Loucy (cell line): Measurements from ENCODE around the gene ITIH3.

Source experiments
- H2AFZ ChIP-seq: fragments of 200-600 bp; sonication (generic); 2 replicates; pipeline ENCODE4 v1.6.0; 2016; ENCODE audit warnings: antibody characterized with exemption, mild to moderate bottlenecking, low read length, moderate library complexity
- H3F3A ChIP-seq: fragments of 200-600 bp; 2 replicates; pipeline ENCODE4 v1.6.0; 2016; ENCODE audit warnings: antibody characterized with exemption, low read depth, mild to moderate bottlenecking
- H3K27me3 ChIP-seq: fragments of 200-600 bp; sonication (generic); 2 replicates; pipeline ENCODE4 v1.6.1; 2014; ENCODE audit warnings: low read length, mild to moderate bottlenecking; ENCODE audit not compliant: insufficient read depth, poor library complexity, severe bottlenecking
- H3K36me3 ChIP-seq: fragments of 200-600 bp; sonication (generic); 2 replicates; pipeline ENCODE4 v1.6.1; 2016; ENCODE audit warnings: low read length; ENCODE audit not compliant: insufficient read depth
- H3K4me1 ChIP-seq: fragments of 200-600 bp; sonication (generic); 2 replicates; pipeline ENCODE4 v1.5.1; 2014; ENCODE audit warnings: low read length, mild to moderate bottlenecking; ENCODE audit not compliant: insufficient read depth, poor library complexity, severe bottlenecking
- H3K4me2 ChIP-seq: fragments of 200-600 bp; sonication (generic); 2 replicates; pipeline ENCODE4 v1.6.0; 2014; ENCODE audit warnings: antibody characterized with exemption, low read length, low read depth, mild to moderate bottlenecking; ENCODE audit not compliant: poor library complexity, severe bottlenecking
- H3K4me3 ChIP-seq: fragments of 200-600 bp; sonication (generic); 2 replicates; pipeline ENCODE4 v1.5.1; 2014; ENCODE audit warnings: low read length, mild to moderate bottlenecking, mixed read lengths; ENCODE audit not compliant: poor library complexity, severe bottlenecking
- H3K79me2 ChIP-seq: fragments of 200-600 bp; sonication (generic); 2 replicates; pipeline ENCODE4 v1.6.1; 2014; ENCODE audit warnings: low read length; ENCODE audit not compliant: insufficient read depth
- H3K9ac ChIP-seq: fragments of 200-600 bp; sonication (generic); 2 replicates; pipeline ENCODE4 v1.6.0; 2014; ENCODE audit warnings: mild to moderate bottlenecking, low read depth, low read length, moderate library complexity; ENCODE audit not compliant: poor library complexity, severe bottlenecking
- H3K9me2 ChIP-seq: fragments of 200-600 bp; sonication (generic); replicated peaks from 2 replicates; pipeline ENCODE4 v1.6.1; 2016; ENCODE audit warnings: low read depth, low read length, mixed read lengths
- H3K9me3 ChIP-seq: fragments of 200-600 bp; sonication (generic); 2 replicates; pipeline ENCODE4 v1.6.1; 2014; ENCODE audit warnings: mild to moderate bottlenecking, antibody characterized with exemption, low read length, low read depth; ENCODE audit not compliant: insufficient read depth
- H4K20me1 ChIP-seq: fragments of 200-600 bp; sonication (generic); 2 replicates; pipeline ENCODE4 v1.6.0; 2014; ENCODE audit warnings: antibody characterized with exemption, low read length, mild to moderate bottlenecking; ENCODE audit not compliant: insufficient read depth, poor library complexity, severe bottlenecking
- CTCF ChIP-seq: fragments of 200-600 bp; sonication (generic); conservative IDR thresholded peaks from 2 replicates; pipeline ENCODE4 v1.5.1; 2014; ENCODE audit warnings: mild to moderate bottlenecking, antibody characterized with exemption, low read length
- EZH2phosphoT487 ChIP-seq: fragments of 200-600 bp; IDR thresholded peaks from 2 replicates; pipeline ENCODE4 v1.6.1; 2018; ENCODE audit warnings: antibody characterized with exemption, mild to moderate bottlenecking, moderate library complexity, borderline replicate concordance

Gene ITIH3

GRCh38 chr3:52784021-52784621 is 10.5 kb upstream of the ITIH3 start:
- H3K79me2 ChIP-seq: no peaks in the 10 kb centered on the region
- H2AFZ ChIP-seq: no peak overlapping the region
- no peak for TF ChIP-seq EZH2phosphoT487
- no peak for TF ChIP-seq CTCF
- H3K9ac ChIP-seq: no peak overlapping the region
- H3K27me3 ChIP-seq: no peaks in the 10 kb centered on the region
- H3K9me2 ChIP-seq: no peaks in the 10 kb centered on the region
- H3F3A ChIP-seq: no peaks in the 10 kb centered on the region
- no peaks in the 10 kb centered on the region for H3K4me1 ChIP-seq
- no peaks in the 10 kb centered on the region for H4K20me1 ChIP-seq
- H3K9me3 ChIP-seq: no peaks in the 10 kb centered on the region
- H3K4me3 ChIP-seq: no peak overlapping the region
- no peak overlapping the region for H3K4me2 ChIP-seq
- no peaks in the 10 kb centered on the region for H3K36me3 ChIP-seq

DNA sequence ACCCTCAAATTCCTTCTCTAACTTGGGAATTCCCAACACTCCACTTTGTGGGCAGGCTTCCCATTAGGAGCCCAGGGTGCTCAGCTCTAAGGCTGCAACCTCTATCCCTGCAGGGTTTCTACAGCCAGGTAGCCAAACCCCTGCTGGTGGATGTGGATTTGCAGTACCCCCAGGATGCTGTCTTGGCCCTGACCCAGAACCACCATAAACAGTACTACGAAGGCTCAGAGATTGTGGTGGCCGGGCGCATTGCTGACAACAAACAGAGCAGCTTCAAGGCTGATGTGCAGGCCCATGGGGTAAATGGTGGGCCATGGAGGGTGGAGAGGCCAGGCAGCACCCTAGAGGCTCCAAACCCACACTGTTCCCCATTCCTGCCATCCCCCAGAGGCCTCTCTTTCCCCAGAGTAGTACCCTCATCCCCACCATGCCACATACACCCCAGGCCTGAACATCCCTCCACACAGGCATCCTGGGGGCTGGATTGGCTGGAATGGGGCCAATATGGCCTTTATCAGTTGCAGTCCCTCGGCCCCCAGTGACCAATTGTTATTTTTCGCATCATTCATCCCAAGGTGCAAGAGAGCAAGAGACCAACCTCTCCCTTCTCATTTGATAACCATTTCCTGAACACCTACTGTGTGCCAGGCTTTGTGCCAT is 9.5 kb upstream of the ITIH3 start:
- Histone ChIP-seq H3K9ac (no peak overlapping the region), H3K9me2 (no peaks in the 10 kb centered on the region), H3K4me3 (no peak overlapping the region), H3K9me3 (no peaks in the 10 kb centered on the region), H2AFZ (no peak overlapping the region), H4K20me1 (no peaks in the 10 kb centered on the region), H3K79me2 (no peaks in the 10 kb centered on the region), H3K4me2 (no peak overlapping the region), H3K27me3 (no peaks in the 10 kb centered on the region), H3K4me1 (no peaks in the 10 kb centered on the region), H3K36me3 (no peaks in the 10 kb centered on the region), H3F3A (no peaks in the 10 kb centered on the region)
- TF ChIP-seq CTCF (no peak), EZH2phosphoT487 (no peak)

DNA sequence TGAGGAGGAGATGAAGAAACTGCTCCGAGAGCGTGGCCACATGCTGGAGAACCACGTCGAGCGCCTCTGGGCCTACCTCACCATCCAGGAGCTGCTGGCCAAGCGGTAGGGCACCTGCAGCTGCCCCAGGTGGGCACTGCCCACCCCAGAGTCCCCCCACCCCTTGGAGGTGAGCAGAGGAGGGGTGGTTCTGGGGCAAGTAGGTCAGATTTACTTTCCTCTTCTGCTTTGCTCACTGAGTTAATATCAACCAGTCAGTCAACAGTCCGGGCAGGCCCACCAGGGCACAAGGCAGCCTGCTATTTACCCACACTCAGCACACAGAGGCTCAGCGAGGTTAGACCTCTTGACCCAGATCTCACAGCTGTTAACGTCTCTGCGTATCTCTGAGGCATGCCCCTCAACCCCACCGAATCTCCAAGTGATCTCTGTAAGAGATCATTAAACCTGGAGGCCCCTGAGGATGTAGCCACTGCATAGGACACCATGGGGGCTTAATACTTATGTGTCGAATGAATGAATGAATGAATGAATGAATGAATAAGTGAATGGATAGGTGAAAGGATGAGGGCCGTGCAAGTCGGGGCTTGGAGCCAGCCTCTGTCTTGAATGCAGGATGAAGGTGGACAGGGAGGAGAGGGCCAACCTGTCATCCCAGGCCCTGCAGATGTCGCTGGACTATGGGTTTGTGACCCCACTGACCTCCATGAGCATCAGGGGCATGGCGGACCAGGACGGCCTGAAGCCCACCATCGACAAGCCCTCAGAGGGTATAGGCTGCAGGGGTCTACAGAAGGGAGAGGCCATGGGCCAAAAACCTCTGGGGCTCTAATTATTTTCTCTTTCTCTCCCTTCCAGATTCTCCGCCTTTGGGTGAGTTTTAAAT is 8.0 kb upstream of the ITIH3 start:
- Histone ChIP-seq H3K4me3 (no peak overlapping the region), H3K9me2 (no peaks in the 10 kb centered on the region), H3K9ac (no peak overlapping the region), H2AFZ (no peak overlapping the region), H3K9me3 (no peaks in the 10 kb centered on the region), H3K27me3 (no peaks in the 10 kb centered on the region), H3K79me2 (no peaks in the 10 kb centered on the region), H3F3A (no peaks in the 10 kb centered on the region), H3K36me3 (no peaks in the 10 kb centered on the region), H4K20me1 (no peaks in the 10 kb centered on the region), H3K4me1 (no peaks in the 10 kb centered on the region), H3K4me2 (no peak overlapping the region)
- no peak for TF ChIP-seq CTCF
- TF ChIP-seq EZH2phosphoT487: no peak
